PFSK-1 (cell line): ENCODE data around the gene OR5P2.

Experiments used
- FOXP2 ChIP-seq: optimal IDR thresholded peaks from 2 replicates; pipeline ENCODE3; 2011; ENCODE audit warnings: borderline replicate concordance, control low read depth, inconsistent platforms; ENCODE audit not compliant: insufficient read depth; ENCODE audit errors: extremely low read length, extremely low read depth
- POLR2AphosphoS5 ChIP-seq: IDR thresholded peaks from 2 replicates; pipeline ENCODE4 v1.6.1; 2012; ENCODE audit warnings: low read depth, mild to moderate bottlenecking, control low read depth, low read length, moderate library complexity
- SIN3A ChIP-seq: IDR thresholded peaks from 2 replicates; pipeline ENCODE4 v1.6.1; 2012; ENCODE audit warnings: mild to moderate bottlenecking, low read length, moderate library complexity, borderline replicate concordance; ENCODE audit not compliant: insufficient read depth
- TAF1 ChIP-seq: IDR thresholded peaks from 2 replicates; pipeline ENCODE4 v1.6.1; 2012; ENCODE audit warnings: low read length, control low read depth, borderline replicate concordance; ENCODE audit not compliant: insufficient read depth
- TF ChIP-seq, protein P1 (sequence below), 2 experiments: IDR thresholded peaks; 2 replicates each; pipeline versions ENCODE4 v1.6.1 to v1.8.0; 2011 to 2012; ENCODE audit warnings: low read depth in 2 of 2, low read length in 2 of 2, control low read depth in 1 of 2, inconsistent platforms in 1 of 2, mild to moderate bottlenecking in 1 of 2, moderate library complexity in 1 of 2; ENCODE audit not compliant: insufficient read depth in 1 of 2

- TF ChIP-seq, protein P1, sequence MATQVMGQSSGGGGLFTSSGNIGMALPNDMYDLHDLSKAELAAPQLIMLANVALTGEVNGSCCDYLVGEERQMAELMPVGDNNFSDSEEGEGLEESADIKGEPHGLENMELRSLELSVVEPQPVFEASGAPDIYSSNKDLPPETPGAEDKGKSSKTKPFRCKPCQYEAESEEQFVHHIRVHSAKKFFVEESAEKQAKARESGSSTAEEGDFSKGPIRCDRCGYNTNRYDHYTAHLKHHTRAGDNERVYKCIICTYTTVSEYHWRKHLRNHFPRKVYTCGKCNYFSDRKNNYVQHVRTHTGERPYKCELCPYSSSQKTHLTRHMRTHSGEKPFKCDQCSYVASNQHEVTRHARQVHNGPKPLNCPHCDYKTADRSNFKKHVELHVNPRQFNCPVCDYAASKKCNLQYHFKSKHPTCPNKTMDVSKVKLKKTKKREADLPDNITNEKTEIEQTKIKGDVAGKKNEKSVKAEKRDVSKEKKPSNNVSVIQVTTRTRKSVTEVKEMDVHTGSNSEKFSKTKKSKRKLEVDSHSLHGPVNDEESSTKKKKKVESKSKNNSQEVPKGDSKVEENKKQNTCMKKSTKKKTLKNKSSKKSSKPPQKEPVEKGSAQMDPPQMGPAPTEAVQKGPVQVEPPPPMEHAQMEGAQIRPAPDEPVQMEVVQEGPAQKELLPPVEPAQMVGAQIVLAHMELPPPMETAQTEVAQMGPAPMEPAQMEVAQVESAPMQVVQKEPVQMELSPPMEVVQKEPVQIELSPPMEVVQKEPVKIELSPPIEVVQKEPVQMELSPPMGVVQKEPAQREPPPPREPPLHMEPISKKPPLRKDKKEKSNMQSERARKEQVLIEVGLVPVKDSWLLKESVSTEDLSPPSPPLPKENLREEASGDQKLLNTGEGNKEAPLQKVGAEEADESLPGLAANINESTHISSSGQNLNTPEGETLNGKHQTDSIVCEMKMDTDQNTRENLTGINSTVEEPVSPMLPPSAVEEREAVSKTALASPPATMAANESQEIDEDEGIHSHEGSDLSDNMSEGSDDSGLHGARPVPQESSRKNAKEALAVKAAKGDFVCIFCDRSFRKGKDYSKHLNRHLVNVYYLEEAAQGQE (IDR thresholded peaks at IDR 0.05; ENCODE audit: insufficient read depth in 1 of 2, low read depth in 2 of 2, low read length in 2 of 2): no peak
- TF ChIP-seq SIN3A (no peak), POLR2AphosphoS5 (no peak), TAF1 (no peak), FOXP2 (no peak)
Measured at GRCh38 chr11:7759010-7759409, 37.7 kb downstream of the OR5P2 start.
